ENCODE measurements around the gene ALDOB. TPM values are rescaled to one million over a fixed set of nuclear protein-coding genes. Genes with fewer than 3 reads are reported as not detected.

ALDOB gene
- total and polyA plus RNA-seq, 2 of the 13 experiments (the other 11 are each of a cell fraction or from before 2014, with no cell fraction given), result 0.29 to 0.97 TPM

DNA sequence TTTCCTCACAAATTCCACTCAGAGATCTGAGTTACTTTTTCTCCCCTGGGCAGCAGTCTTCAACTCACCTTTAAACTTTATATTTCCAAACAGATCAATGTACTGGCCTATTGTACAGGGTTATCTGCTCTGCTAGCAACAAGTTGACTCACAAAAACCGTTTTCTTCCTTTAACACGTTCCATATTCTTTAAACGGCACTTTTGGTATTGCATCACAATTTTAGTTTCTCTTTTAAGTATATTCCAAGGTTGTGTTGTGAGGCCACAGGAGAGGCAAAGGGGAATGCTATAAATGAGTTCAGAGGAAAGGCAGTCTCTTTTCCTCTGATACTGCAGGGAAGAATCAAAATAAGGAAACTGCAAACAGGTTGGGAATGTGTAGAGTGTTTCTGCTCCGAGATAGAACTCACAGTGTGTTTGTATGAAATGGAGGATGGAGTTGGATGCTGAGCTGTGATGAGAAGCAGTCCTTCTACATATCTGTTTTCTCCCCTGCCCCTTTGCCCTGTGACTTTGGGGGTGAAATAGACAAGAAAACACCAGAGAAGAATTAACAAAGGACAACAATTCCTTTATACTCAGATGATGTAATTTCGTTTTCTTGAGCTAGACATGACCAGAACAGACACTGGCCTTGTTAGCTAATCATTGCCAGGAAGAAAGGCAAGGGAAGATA, 9.9 kb upstream of the ALDOB start (continued):
- TF ChIP-seq, protein P1, sequence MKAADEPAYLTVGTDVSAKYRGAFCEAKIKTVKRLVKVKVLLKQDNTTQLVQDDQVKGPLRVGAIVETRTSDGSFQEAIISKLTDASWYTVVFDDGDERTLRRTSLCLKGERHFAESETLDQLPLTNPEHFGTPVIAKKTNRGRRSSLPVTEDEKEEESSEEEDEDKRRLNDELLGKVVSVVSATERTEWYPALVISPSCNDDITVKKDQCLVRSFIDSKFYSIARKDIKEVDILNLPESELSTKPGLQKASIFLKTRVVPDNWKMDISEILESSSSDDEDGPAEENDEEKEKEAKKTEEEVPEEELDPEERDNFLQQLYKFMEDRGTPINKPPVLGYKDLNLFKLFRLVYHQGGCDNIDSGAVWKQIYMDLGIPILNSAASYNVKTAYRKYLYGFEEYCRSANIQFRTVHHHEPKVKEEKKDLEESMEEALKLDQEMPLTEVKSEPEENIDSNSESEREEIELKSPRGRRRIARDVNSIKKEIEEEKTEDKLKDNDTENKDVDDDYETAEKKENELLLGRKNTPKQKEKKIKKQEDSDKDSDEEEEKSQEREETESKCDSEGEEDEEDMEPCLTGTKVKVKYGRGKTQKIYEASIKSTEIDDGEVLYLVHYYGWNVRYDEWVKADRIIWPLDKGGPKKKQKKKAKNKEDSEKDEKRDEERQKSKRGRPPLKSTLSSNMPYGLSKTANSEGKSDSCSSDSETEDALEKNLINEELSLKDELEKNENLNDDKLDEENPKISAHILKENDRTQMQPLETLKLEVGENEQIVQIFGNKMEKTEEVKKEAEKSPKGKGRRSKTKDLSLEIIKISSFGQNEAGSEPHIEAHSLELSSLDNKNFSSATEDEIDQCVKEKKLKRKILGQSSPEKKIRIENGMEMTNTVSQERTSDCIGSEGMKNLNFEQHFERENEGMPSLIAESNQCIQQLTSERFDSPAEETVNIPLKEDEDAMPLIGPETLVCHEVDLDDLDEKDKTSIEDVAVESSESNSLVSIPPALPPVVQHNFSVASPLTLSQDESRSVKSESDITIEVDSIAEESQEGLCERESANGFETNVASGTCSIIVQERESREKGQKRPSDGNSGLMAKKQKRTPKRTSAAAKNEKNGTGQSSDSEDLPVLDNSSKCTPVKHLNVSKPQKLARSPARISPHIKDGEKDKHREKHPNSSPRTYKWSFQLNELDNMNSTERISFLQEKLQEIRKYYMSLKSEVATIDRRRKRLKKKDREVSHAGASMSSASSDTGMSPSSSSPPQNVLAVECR (CRISPR knock-in tag; IDR thresholded peaks at IDR 0.05; ENCODE audit: borderline replicate concordance), result no peak
- no peak for TF ChIP-seq ZNF326 (CRISPR knock-in tag; IDR thresholded peaks at IDR 0.05; ENCODE audit: borderline replicate concordance)
- TF ChIP-seq YEATS4 (CRISPR knock-in tag; IDR thresholded peaks at IDR 0.05; ENCODE audit: borderline replicate concordance), result peak; percentile 73
- no peak for TF ChIP-seq ZNF607 (CRISPR knock-in tag; IDR thresholded peaks at IDR 0.05; ENCODE audit: borderline replicate concordance)
- TF ChIP-seq ZNF20 (CRISPR knock-in tag; IDR thresholded peaks at IDR 0.05), result no peak
- TF ChIP-seq, protein P2, sequence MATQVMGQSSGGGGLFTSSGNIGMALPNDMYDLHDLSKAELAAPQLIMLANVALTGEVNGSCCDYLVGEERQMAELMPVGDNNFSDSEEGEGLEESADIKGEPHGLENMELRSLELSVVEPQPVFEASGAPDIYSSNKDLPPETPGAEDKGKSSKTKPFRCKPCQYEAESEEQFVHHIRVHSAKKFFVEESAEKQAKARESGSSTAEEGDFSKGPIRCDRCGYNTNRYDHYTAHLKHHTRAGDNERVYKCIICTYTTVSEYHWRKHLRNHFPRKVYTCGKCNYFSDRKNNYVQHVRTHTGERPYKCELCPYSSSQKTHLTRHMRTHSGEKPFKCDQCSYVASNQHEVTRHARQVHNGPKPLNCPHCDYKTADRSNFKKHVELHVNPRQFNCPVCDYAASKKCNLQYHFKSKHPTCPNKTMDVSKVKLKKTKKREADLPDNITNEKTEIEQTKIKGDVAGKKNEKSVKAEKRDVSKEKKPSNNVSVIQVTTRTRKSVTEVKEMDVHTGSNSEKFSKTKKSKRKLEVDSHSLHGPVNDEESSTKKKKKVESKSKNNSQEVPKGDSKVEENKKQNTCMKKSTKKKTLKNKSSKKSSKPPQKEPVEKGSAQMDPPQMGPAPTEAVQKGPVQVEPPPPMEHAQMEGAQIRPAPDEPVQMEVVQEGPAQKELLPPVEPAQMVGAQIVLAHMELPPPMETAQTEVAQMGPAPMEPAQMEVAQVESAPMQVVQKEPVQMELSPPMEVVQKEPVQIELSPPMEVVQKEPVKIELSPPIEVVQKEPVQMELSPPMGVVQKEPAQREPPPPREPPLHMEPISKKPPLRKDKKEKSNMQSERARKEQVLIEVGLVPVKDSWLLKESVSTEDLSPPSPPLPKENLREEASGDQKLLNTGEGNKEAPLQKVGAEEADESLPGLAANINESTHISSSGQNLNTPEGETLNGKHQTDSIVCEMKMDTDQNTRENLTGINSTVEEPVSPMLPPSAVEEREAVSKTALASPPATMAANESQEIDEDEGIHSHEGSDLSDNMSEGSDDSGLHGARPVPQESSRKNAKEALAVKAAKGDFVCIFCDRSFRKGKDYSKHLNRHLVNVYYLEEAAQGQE (IDR thresholded peaks at IDR 0.05; ENCODE audit: borderline replicate concordance in 1 of 2, low read depth in 1 of 2, low read length in 2 of 2), result no peak
- 0 out of 2 replicates have a peak, but pooled peaks have one; percentile 2 for TF ChIP-seq MAFF (IDR thresholded peaks at IDR 0.05; ENCODE audit: low read depth, low read length)
- TF ChIP-seq SRF (IDR thresholded peaks at IDR 0.05; ENCODE audit: low read depth, low read length), result no peak
- no peak for TF ChIP-seq HHEX (CRISPR knock-in tag; IDR thresholded peaks at IDR 0.05)
- no peak for TF ChIP-seq NBN (conservative IDR thresholded peaks at IDR 0.05)
- no peak for TF ChIP-seq NFATC3 (CRISPR knock-in tag; IDR thresholded peaks at IDR 0.05)
- TF ChIP-seq TRIM24 (CRISPR knock-in tag; IDR thresholded peaks at IDR 0.05), result no peak
- TF ChIP-seq, protein P3, sequence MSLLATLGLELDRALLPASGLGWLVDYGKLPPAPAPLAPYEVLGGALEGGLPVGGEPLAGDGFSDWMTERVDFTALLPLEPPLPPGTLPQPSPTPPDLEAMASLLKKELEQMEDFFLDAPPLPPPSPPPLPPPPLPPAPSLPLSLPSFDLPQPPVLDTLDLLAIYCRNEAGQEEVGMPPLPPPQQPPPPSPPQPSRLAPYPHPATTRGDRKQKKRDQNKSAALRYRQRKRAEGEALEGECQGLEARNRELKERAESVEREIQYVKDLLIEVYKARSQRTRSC (CRISPR knock-in tag; IDR thresholded peaks at IDR 0.05; ENCODE audit: low read depth), result no peak
- TF ChIP-seq, protein P4, sequence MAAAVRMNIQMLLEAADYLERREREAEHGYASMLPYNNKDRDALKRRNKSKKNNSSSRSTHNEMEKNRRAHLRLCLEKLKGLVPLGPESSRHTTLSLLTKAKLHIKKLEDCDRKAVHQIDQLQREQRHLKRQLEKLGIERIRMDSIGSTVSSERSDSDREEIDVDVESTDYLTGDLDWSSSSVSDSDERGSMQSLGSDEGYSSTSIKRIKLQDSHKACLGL (CRISPR knock-in tag; IDR thresholded peaks at IDR 0.05), result no peak
- TF ChIP-seq JARID2 (CRISPR knock-in tag; IDR thresholded peaks at IDR 0.05; ENCODE audit: insufficient replicate concordance), result no peak
- TF ChIP-seq ZZZ3 (CRISPR knock-in tag; IDR thresholded peaks at IDR 0.05; ENCODE audit: borderline replicate concordance), result no peak
- no peak for TF ChIP-seq TMF1 (CRISPR knock-in tag; IDR thresholded peaks at IDR 0.05; ENCODE audit: low read depth)
- no peak for TF ChIP-seq ZEB1 (IDR thresholded peaks at IDR 0.05; ENCODE audit: insufficient replicate concordance, low read depth)
- TF ChIP-seq EED (CRISPR knock-in tag; IDR thresholded peaks at IDR 0.05), result no peak
- no peak for TF ChIP-seq ZNF7 (CRISPR knock-in tag; IDR thresholded peaks at IDR 0.05)
- no peak; the same call in 1 of the 2 replicates for TF ChIP-seq ZNF33B (CRISPR knock-in tag; IDR thresholded peaks at IDR 0.05)
- no peak for TF ChIP-seq TCF7L2 (IDR thresholded peaks at IDR 0.05; ENCODE audit: low read depth, low read length)
